OCI-LY1 (cell line): Measurements from ENCODE around the gene IMPACT.

Experiments
- CTCF ChIP-seq: fragments of 200-600 bp; sonication (generic), shearing (Covaris generic); IDR thresholded peaks from 2 replicates; pipeline ENCODE4 v1.5.1; 2017; ENCODE audit warnings: mild to moderate bottlenecking, antibody characterized with exemption, low read length, moderate library complexity, mixed read lengths
- EZH2 ChIP-seq: fragments of 200-600 bp; sonication (generic), shearing (Covaris generic); IDR thresholded peaks from 2 replicates; pipeline ENCODE4 v1.8.0; 2017; ENCODE audit warnings: borderline replicate concordance, mixed run types, mild to moderate bottlenecking, antibody characterized with exemption, low read length, moderate library complexity, mixed read lengths

- TF ChIP-seq CTCF (no peak), EZH2 (no peak)
Observed at GRCh38 chr18:24479371-24479770, 52.9 kb downstream of the IMPACT start.
